Effector CD8-positive, alpha-beta T cell (primary cell): ENCODE data around the gene APP.
"Not testable (repeated sequence)": the region's sequence is repeated elsewhere in the genome, so short reads cannot be mapped to it uniquely, and the experiment has no call there.

Experiments used
- DNase-seq: peaks from one replicate; lab custom pipeline; 2025; lab: John Stamatoyannopoulos, UW

The APP gene

GRCh38 chr21:26164311-26164710 lies 6.3 kb downstream of the APP start:
- no peak for DNase-seq

GRCh38 chr21:26162081-26162480 lies 8.5 kb downstream of the APP start:
- no peak for DNase-seq

- DNase-seq: no peak
Measured at GRCh38 chr21:26159869-26160268, 10.7 kb downstream of the APP start.

GRCh38 chr21:26157801-26158200 lies 12.8 kb downstream of the APP start:
- no peak for DNase-seq

GRCh38 chr21:26154753-26155152 lies 15.8 kb downstream of the APP start:
- no peak for DNase-seq

GRCh38 chr21:26153758-26154157 lies 16.8 kb downstream of the APP start:
- DNase-seq: no peak

GRCh38 chr21:26148840-26149354 lies 21.7 kb downstream of the APP start:
- no peak for DNase-seq

GRCh38 chr21:26148071-26148839 lies 22.3 kb downstream of the APP start:
- DNase-seq: no peak

GRCh38 chr21:26147535-26147934 lies 23.0 kb downstream of the APP start:
- DNase-seq: no peak

GRCh38 chr21:26146681-26147080 lies 23.9 kb downstream of the APP start:
- no peak for DNase-seq

GRCh38 chr21:26144031-26144430 lies 26.5 kb downstream of the APP start:
- no peak for DNase-seq

- no peak for DNase-seq
Measured at GRCh38 chr21:26142363-26142762, 28.2 kb downstream of the APP start.

GRCh38 chr21:26140926-26141325 lies 29.6 kb downstream of the APP start:
- no peak for DNase-seq

- DNase-seq: no peak
Measured at GRCh38 chr21:26140164-26140579, 30.4 kb downstream of the APP start.

GRCh38 chr21:26138615-26139257 lies 31.8 kb downstream of the APP start:
- DNase-seq: no peak

- DNase-seq: no peak
Measured at GRCh38 chr21:26137379-26138060, 33.0 kb downstream of the APP start.

GRCh38 chr21:26136671-26137070 lies 33.9 kb downstream of the APP start:
- no peak for DNase-seq

GRCh38 chr21:26135520-26135919 lies 35.0 kb downstream of the APP start:
- no peak for DNase-seq

- DNase-seq: no peak
Measured at GRCh38 chr21:26131554-26131953, 39.0 kb downstream of the APP start.

- DNase-seq: not testable (repeated sequence)
Measured at GRCh38 chr21:26131053-26131452, 39.5 kb downstream of the APP start.

- DNase-seq: no peak
Measured at GRCh38 chr21:26130249-26130881, 40.2 kb downstream of the APP start.

GRCh38 chr21:26127918-26128317 lies 42.7 kb downstream of the APP start:
- no peak for DNase-seq
